NCI-H510A (cell line): ENCODE data around the gene PHC2.

ENCODE experiments used
- DNase-seq: peaks from one replicate; lab custom pipeline; 2025; lab: John Stamatoyannopoulos, UW

PHC2 gene

DNA sequence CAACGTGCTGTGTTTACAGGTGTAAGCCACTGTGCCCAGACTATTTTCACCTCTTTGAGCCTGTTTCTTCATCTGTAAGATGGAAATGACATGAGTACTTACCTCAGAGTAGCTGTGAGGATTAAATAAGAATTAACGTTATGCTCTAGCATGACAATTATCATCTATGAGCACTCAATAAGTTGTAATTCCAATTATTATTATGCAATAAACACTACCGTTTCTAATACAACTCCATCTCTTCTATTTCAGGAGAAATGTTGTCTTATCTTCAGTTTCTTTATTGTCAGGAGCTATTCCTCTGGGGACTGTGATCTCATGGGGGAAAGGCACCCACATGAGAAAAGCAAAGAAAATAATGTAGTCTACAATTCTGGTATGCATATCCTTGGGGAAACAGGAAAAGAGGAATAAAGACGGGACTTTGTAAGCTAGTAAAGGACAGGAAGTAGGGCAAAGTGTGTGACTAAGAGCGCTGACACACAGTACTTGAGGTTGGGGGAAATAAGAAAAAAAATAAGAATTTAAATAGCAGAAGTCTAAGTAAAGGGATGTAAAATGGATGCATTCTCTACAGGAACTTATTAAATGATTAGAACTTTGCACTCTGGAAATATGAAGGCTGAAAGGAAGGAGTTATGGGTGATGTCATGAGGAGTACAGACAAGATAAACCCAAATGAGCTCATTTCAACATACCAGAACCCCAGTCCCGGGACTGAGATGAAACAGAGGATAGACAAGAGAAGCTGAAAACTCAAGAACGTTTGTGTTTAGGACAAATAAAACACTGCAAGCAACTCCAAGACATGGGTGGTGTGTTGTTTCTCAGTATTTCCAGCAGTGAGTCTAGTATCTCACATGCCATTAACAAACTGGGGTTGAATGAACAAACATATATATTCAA is 9.8 kb downstream of the PHC2 start:
- DNase-seq, result no peak

DNA sequence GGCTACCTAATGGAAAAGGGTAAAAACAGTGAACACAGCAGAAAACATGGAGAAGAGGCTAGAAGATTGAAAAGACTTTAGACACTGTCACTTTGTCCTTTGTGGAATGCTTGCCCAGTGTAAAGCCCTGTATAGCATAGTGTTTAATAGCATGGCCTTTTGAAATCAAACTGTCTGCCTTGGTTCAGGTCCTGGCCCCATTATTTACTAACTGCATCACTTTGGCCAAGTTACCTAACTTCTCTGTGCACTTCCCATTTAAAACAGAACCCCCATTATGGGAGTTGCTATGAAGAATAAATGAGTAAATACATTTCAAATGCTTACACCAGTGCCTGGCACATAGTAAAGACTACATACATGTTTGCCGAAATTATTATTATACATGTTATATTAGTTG is 12.1 kb downstream of the PHC2 start:
- no peak for DNase-seq

DNA sequence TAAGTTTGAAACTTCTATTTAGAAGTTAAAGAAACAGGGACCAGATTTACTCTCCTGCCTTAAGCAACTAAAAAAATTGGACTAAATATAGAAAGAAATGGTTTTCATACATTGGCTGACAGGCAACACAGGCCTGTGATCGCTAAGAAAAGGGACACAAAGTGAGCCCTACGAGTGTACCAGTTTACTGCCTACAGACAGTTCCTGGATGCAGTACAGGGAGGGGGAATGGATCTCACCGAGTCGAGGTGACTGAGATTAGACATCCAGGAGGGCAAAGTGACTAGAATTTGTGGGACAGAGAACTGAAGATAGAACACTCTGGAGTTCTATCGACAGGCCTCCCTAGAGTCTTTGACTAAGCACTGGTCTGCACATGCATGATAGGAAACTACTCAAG is 16.0 kb downstream of the PHC2 start:
- DNase-seq, result no peak

DNA sequence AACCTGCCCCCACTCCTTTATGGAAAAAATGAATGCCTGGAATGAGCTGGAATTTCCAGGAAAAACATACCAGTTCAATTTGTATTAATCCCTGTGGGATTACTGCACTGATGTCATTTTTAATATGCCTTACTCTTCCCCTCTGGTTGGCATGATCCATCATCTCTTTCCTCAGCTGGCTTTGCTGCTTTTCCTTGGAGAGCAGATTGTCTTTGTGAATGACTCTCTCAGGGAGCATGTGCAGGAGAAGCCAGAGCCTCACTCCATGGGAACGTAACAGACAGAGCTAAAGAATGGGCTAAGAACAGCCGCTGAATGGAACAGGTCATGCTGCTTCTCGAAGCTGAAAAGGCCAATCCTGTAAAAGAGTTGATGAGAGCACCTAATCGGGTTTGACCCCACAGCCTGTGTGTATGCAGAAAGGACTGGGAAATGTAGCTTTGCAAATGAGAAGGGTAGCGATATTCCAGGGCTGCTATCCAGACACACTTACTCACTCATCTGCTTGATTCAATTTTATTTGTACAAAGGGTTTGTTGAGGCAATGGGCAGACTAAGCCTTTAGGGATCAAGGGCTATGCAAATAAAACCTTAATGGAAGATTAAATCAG is 20.7 kb downstream of the PHC2 start:
- no peak for DNase-seq

DNA sequence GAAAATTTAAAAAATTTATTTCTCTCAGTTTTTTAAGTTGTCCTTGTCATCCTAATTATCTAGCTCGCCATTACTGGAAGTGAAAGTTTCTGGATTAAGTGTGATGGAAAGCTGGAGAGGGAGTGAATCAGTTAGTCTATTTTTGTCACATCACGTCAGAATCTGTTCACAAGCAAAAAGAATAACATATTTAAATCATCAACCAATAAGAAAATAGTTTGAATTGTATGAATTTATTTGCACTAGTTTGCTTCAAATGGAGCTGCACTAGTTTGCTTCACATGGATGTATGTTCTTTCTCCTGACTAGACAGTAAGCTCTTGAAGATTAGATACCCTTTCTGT is 22.8 kb downstream of the PHC2 start:
- no peak for DNase-seq

DNA sequence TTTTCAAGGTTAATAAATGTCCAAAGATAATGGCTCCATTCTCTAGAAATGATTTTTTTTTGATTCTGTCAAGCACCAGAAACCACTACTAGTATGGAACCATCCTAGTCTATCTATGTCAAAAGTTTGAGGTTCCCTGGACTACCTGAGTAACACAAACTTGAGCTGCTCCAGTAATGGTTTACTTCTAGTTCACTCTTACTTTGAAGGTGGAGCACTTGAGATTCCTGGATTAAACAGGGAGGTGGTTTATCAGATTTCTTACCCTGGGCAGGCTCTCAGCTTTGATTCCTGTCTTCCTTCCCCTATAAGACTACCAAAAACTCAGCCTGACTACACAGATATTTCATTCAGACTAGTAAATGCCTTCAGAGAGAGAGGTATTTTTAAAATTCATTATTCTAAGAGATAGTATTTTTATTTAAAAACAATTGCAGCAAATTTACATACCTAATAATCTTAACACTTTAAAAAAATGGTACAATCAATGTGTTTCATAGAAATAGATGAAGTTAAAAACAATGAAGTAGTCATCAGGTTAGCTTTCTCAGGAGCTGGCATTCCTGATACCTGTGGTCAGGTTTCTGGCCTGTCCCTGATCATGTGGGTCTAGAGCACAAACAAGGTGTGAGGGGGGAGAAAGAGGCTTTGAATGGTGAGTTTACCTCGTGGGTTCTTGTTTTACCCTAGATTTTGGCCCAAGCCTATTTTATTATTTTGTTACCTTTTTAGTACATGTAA is 23.4 kb downstream of the PHC2 start:
- no peak for DNase-seq

DNA sequence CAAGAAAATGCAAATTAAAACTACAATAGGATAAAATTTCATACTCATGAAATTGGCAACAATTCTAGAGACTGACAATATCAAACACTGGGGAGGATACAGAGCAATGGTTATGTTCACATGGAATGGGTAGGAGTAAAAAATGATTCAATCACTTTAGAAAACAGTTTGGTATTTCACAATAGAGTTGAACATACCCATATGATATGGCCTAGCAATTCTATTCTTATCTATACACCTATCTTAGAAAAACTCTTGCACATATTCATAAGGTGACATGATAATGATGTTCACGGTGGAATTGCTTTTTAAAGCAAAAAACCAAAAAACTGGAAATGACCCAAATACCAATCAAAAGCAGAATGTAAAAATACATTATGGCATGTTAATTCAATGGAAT is 28.7 kb downstream of the PHC2 start:
- no peak for DNase-seq

DNA sequence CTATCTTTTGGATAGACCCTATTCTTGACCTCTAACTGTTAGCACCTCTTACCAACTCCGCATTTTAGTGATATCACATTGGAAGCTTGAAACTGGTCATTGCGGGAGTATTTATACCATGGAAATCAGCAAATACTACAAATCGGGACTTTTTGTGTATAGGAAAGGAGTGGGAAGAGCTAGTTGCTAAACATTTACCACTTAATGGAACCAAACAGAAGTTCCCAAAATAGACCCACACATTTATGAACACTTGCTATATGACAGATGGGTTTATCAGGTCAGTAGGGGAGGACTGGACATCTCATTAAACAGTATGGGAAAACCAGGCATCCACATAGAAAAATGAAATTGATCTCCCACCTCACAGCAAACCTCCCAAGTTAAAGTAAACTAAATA is 29.4 kb downstream of the PHC2 start:
- no peak for DNase-seq

DNA sequence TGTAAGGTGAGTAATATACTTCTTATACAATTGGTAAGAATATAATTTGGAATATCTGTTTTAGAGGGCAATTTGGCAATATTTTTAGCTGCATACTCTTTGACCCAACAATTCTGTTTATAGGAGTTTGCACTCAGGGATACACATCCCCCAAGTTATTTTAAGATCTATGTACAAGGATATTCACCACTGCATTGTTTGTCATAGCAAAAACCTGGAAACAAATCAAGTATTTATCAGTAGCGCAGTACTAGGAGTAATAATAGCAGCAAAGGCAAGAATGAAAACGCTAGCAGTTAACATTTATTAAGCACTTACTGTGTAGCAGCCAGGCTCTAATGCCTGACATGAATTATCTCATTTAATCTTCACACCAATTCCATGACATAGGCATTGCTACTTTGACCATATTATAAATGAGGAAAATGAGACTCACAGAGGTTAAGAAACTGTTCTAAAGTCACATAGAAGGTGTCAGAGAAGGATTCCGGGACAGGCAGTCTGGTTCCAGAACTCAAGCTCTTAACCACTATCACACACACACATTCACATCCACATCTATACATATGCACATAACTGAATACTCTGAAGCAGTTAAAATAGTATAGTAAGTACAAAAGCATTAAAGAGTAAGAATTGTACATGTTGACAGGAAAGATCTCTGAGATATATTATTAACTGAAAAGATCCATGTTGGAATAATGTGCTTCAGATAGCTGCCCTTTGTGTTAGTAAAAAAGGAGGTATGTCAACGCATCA is 30.6 kb downstream of the PHC2 start:
- no peak for DNase-seq

DNA sequence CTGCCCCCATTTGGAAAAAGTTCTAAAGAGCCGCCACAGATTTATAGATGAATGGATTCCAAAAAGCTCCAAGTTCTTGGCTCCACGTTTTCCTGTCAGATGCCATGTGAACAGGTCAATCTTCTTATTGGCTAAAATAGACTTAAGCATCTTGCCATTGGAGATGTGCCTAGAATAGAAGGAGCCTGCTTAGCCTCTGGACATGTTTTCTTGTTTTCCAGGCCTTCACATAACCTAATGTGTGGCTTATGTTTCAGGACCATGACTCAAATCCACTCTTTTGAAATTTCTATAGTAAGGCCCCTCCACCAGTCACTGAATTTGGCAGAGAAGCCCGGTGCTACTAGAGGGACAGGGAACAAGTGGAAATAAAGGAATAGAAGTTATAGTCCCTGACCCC is 31.5 kb downstream of the PHC2 start:
- no peak for DNase-seq

DNA sequence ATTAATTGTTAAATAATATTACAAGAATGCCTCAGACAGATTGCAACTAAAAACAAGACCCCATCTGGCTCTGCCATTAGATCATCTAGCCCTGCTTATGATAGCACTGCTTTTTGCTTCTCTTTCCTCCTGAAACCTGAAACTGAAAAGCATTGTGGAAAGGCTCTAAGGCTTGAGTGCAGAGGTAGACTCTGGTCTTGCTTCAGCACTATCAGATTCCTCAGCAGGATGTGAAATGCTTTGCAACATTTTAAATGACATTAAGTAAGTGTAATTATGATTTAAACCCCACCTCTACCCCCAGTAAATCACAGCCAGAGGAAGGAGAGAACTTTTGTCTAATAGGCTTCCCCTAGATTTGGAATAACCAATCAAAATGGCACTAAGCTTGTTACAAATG is 32.9 kb downstream of the PHC2 start:
- no peak for DNase-seq

DNA sequence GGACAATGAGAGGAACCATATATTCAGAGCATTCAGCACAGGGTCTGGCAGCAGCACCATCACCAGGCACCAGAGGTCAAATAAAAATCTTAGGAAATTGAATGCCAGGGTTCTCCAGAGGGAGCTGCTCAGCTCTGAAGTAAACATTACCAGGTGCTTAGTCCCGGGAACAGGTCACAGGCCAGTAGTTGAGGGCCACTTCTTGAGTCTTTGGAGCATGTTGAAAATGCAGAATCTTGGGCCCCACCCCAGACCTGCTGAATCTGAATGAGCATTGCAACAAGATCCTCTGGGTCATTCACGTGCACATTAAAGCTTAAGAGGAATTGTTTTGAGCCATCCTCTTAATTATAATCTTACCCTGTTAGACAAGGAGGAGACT is 33.8 kb downstream of the PHC2 start:
- DNase-seq, result no peak

DNA sequence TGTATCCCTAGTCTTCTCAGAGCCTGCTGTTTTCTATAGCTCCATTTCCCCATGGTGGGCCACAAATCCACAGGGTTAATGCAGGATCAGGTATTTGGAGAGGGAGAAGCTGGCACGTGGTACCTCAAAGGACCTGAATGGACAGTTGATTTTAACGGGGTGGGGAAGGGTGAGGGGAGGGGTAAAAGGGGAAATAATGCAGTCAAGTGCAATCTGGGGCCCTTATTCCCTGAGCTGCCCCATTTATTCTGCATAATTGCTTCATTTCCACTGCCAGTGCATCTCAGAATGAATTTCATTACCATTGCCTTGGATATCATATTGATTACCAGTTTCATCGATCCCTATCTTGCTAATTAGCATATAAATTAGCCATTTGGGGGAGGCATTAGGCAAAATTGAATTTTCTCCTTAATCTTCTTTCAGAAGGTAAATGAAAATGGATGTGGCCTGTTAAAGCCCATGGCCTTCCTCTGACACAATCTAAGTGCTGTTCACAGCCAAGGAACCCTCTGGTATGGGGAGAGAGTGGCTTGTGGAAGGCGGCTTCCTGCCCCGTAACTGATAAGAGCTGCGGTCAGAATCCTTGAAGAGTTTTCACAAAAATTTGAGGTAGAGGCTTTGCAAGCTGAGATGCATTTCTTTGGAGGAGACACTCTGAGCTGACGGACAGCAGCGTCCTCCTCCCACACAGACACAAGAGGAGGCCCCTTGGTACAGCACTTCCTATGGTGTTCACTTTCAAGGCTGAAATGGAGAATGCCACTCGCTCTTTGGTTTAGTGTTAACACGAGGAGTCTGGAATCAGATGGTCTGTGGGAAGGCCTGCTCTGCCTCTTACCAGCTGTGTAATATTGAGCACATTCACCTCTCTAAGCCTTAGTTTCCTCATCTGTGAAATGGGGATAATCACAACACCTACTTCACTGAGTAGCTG is 34.4 kb downstream of the PHC2 start:
- DNase-seq, result no peak

DNA sequence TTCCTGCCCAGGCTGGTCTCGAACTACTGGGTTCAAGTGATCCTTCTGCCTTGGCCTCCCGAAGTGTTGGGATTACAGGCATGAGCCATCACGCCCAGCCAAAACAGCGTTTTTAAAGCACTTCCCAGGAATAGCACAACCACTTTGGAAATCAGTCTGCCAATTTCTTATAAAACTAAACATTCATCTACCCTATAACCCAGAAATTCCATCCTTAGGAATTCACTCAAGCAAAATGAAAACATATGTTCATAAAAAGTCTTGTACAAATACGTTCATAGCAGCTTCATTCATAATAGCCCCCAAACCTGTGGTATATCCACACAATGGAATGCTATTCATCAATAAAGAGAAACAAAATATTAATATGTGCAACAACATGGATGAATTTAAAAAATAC is 36.1 kb downstream of the PHC2 start:
- DNase-seq, result no peak

DNA sequence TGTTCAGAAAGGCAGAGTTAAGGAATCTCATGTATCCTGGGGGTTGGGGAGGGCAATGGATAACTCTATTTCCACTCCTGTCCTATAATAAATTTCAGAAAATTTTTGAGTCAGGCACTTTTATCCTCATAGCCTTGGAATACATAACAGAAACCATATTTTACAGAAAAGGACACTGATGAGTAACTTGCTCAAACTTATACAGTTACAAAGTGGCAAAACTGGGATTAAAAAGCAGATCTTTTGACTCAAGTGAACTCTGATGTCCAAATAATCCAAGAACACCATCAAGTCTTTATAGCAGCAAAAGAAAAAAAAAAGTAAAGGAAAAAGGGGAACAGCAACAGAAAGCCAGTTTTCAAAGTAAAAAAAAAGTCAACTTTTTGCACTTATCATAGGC is 36.9 kb downstream of the PHC2 start:
- no peak for DNase-seq

DNA sequence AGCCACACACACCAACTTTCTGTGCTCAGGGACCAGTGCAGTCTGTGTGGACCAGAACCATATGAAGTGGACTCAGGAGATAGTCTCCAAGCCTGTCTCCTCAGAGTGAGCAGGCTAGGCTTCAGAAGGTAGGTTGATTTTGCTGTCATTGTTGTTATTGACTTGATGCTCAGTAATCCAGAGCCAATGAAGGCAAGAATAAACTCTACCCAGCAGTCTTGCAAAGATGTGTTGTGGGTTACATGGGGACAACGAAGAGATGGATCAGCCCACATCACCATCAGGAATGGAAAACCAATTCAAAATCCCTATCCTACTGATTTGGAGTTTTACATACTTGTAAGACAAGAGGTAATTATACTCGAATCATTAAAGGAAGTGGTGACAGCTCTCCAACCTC is 37.4 kb downstream of the PHC2 start:
- no peak for DNase-seq

DNA sequence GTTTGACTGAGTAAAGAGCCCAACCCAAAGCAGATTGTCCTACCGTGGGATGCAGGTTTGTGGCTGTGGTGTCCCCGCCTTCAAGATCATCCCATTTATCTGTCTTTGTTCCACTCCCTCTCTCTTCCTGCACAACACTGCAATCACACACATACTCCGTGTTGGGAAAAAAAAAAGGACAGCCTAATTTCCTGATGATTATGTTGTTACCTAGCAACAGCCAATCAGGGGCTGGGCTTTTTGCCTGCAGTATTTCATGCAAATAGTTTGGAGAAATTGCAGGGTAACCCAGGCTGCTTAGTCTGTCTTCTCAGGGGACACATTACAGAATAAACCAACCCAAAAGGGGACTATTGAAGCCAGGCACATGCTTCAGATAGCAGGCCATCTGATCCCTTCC is 38.3 kb downstream of the PHC2 start:
- DNase-seq, result no peak

DNA sequence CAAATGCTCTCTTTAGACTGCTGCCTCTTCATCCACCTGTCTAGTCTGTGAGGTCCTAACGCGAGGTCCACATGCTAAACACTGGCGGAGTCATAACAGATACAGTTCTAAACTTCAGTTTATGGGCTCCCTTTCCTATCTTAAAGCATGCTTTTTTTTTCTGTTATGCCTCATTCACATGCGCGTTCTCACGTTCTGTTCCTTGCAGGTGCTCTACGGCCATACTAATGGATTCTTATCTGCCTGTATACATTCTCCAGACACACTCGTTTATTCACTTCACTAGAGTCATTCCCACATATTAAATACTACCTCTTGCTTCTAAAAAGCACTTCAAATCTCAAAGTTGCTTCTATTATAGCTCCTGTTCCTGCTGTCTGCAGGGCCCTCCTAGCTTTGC is 38.7 kb downstream of the PHC2 start:
- DNase-seq, result no peak

DNA sequence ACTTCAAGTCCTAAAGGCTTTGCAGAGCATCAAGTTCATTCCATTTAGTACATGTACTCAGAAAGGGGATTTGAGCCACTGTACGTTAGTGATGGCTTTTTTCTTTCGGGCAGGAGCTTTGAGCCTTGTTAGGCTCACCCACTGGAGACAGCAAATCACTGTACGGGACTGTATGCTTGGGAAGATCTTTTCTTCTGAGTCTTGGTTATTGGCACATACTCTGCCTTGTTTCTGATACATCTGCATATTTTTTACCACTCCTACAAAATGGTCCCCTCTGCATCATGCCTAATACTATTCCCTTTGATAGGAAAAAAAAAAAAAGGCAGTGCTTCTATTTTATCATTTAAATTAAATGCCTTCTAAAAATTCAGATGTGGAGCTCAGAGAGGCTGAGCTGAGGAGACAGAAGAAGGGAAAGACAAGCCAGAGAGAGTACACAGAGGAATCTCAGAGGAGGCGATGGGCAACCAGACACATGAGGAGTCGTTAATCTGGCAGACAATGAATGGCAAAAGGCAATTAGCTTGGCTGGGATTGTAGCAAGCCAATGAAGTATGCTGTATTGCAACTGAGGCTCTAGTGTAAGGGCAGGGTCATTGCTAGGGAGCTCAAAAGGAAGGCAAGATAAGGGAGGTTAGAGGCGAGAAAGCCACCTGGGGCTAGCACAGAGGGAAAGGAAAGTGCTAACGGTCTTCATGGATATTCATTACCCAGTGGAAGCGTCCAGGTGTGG is 39.4 kb downstream of the PHC2 start:
- DNase-seq, result no peak

DNA sequence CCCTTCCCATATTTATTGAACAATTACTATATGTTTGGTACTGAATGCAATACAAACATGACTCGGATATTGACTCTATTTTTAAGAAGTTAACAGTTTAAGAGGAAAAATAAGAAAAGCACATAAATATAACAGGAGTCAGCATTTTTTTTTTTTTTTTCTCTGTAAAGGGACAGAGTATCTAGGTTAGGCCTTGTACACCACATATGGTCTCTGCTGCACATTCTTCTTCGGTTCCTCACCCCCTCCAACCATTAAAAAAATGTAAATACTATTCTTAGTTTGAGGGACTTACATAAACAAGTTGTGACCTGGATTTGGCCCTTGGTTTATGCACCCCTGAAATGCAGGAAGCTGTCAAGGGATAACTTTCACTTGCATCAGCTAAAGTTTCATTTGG is 40.4 kb downstream of the PHC2 start:
- DNase-seq, result no peak
